Peyer's patch (tissue), 4 donors: ENCODE results near the gene GBP3. TPM values are rescaled to one million over a fixed set of nuclear protein-coding genes. Genes with fewer than 3 reads are reported as not detected.

Experiments
- DNase-seq, 3 donors: peaks; one replicate each; pipeline ENCODE4 v3.0.0-alpha.2; 2017 to 2019
- H3K27ac ChIP-seq, 4 donors: fragments of 200-600 bp; sonication (generic); one replicate each; pipeline ENCODE4 v1.5.1; 2016 to 2019
- H3K27me3 ChIP-seq, 2 donors: fragments of 200-600 bp; sonication (generic); one replicate each; pipeline ENCODE4 v1.5.1; 2019
- H3K36me3 ChIP-seq, 3 donors: fragments of 200-600 bp; sonication (generic); one replicate each; pipeline ENCODE4 v1.5.1; 2016 to 2019
- H3K4me1 ChIP-seq, 4 donors: fragments of 200-600 bp; sonication (generic); one replicate each; pipeline ENCODE4 v1.5.1; 2016 to 2019
- H3K4me3 ChIP-seq, 4 donors: fragments of 200-600 bp; sonication (generic); 1 replicate in 3 of 4; 2 replicates in 1 of 4; pipeline ENCODE4 v1.5.1; 2016 to 2019; ENCODE audit warnings: mild to moderate bottlenecking in 1 of 4
- H3K9me3 ChIP-seq, 4 donors: fragments of 200-600 bp; sonication (generic); one replicate each; pipeline ENCODE4 v1.5.1; 2016 to 2019; ENCODE audit warnings: mild to moderate bottlenecking in 1 of 4
- POLR2A ChIP-seq, 2 donors: fragments of 450-650 bp; IDR thresholded peaks; one replicate each; pipeline ENCODE4 v1.5.1; 2017; ENCODE audit warnings: antibody characterized with exemption in 2 of 2, mild to moderate bottlenecking in 2 of 2, moderate library complexity in 2 of 2
- total RNA-seq, 4 donors: library from RNA; depleted of rRNA; stranded (reverse); fragments of >200 nt; gene quantifications; one replicate each; pipeline ENCODE4 v1.1.0, GENCODE V29; 2016
- TF ChIP-seq, protein P1 (sequence below), 6 experiments: fragments of 450-650 bp in 4 of 6; fragments of 200-600 bp in 2 of 6; sonication (generic) in 1 of 6; IDR thresholded peaks; one replicate each; pipeline ENCODE4 v1.5.1; 2017 to 2019; ENCODE audit warnings: antibody characterized with exemption in 6 of 6, mild to moderate bottlenecking in 3 of 6, moderate library complexity in 1 of 6

The GBP3 gene
- total RNA-seq, 4 donors from 2014 or later: 47.0 to 180 (median 90.0) TPM

- Histone ChIP-seq H3K27ac (no peak overlapping the region), H3K36me3 (no peaks in the 10 kb centered on the region), H3K4me1 (peaks cover 0 to 10% (median 0%) of the 10 kb centered on the region in 4 donors), H3K4me3 (no peak overlapping the region), H3K9me3 (peaks cover 0 to 5% (median 0%) of the 10 kb centered on the region in 4 donors), H3K27me3 (no peaks in the 10 kb centered on the region)
- DNase-seq: no peak
- TF ChIP-seq POLR2A (IDR thresholded peaks at IDR 0.05): no peak
- TF ChIP-seq, protein P1, sequence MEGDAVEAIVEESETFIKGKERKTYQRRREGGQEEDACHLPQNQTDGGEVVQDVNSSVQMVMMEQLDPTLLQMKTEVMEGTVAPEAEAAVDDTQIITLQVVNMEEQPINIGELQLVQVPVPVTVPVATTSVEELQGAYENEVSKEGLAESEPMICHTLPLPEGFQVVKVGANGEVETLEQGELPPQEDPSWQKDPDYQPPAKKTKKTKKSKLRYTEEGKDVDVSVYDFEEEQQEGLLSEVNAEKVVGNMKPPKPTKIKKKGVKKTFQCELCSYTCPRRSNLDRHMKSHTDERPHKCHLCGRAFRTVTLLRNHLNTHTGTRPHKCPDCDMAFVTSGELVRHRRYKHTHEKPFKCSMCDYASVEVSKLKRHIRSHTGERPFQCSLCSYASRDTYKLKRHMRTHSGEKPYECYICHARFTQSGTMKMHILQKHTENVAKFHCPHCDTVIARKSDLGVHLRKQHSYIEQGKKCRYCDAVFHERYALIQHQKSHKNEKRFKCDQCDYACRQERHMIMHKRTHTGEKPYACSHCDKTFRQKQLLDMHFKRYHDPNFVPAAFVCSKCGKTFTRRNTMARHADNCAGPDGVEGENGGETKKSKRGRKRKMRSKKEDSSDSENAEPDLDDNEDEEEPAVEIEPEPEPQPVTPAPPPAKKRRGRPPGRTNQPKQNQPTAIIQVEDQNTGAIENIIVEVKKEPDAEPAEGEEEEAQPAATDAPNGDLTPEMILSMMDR (IDR thresholded peaks at IDR 0.05): no peak
Measured at GRCh38 chr1:89043940-89044339, 21.3 kb upstream of the GBP3 start.

- no peak for TF ChIP-seq POLR2A (IDR thresholded peaks at IDR 0.05)
- TF ChIP-seq, protein P1 (IDR thresholded peaks at IDR 0.05): no peak
- DNase-seq: no peak
Measured at GRCh38 chr1:89042491-89042890, 19.8 kb upstream of the GBP3 start.

DNA sequence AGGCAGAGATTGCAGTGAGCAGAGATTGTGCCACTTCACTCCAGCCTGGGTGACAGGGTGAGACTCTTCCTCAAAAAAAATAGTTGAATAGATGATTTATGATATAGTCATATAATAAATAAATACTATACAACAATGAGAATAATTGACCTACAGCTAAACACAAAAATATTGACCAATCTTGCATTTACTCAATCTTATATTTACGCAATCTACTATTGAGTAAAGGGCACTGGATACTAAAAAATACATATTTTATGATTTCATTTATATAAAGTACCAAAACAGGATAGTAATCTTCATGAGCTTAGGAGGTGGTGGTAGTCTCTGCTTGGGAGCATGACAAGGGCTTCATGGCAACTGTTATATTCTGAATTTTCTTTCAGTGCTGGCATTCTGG is 19.1 kb upstream of the GBP3 start:
- Histone ChIP-seq H3K4me3 (no peak overlapping the region), H3K27ac (no peak overlapping the region), H3K36me3 (no peaks in the 10 kb centered on the region), H3K9me3 (peaks cover 0 to 5% (median 0%) of the 10 kb centered on the region in 4 donors), H3K27me3 (no peaks in the 10 kb centered on the region), H3K4me1 (peaks cover 0 to 10% (median 0%) of the 10 kb centered on the region in 4 donors)
- no peak for TF ChIP-seq POLR2A (IDR thresholded peaks at IDR 0.05)
- TF ChIP-seq, protein P1 (IDR thresholded peaks at IDR 0.05): no peak
- DNase-seq: no peak

More at GRCh38 chr1:89042491-89042890, 19.8 kb upstream of the GBP3 start:
- H3K4me3 ChIP-seq: no peak overlapping the region
- no peaks in the 10 kb centered on the region for H3K36me3 ChIP-seq
- H3K4me1 ChIP-seq: peaks cover 0 to 10% (median 0%) of the 10 kb centered on the region in 4 donors
- peaks cover 0 to 5% (median 0%) of the 10 kb centered on the region in 4 donors for H3K9me3 ChIP-seq
- no peak overlapping the region for H3K27ac ChIP-seq
- H3K27me3 ChIP-seq: no peaks in the 10 kb centered on the region

DNA sequence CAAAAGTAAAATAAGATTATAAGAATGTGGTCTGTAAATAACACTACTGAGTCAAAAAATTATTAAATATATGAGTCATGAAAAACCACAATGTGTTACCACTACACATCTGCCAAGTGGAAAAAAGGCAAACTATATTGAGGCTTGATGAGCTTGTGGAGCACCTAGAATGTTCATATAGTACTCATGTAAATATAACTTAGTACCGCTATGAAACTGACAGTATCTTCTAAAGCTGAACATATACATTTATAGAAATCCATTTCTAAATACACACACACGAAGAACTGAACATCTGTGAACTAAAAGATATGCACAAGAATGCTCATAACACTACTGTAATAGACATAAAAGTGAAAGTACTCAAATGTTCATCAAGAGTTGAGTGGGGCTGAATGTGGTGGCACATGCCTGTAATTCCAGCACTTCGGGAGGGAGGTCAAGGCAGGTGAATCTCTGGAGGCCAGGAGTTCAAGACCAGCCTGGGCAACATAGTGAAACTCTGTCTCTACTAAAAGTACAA is 18.5 kb upstream of the GBP3 start:
- Histone ChIP-seq H3K4me3 (no peak overlapping the region), H3K4me1 (peaks cover 0 to 10% (median 0%) of the 10 kb centered on the region in 4 donors), H3K9me3 (peaks cover 0 to 5% (median 0%) of the 10 kb centered on the region in 4 donors), H3K36me3 (no peaks in the 10 kb centered on the region), H3K27ac (no peak overlapping the region), H3K27me3 (no peaks in the 10 kb centered on the region)
- no peak for DNase-seq
- TF ChIP-seq, protein P1 (IDR thresholded peaks at IDR 0.05): no peak
- TF ChIP-seq POLR2A (IDR thresholded peaks at IDR 0.05): no peak

GRCh38 chr1:89040315-89040626 is 17.6 kb upstream of the GBP3 start:
- DNase-seq: no peak
- Histone ChIP-seq H3K4me1 (peaks cover 0 to 2% (median 0%) of the 10 kb centered on the region in 4 donors), H3K27ac (no peak overlapping the region), H3K9me3 (peaks cover 0 to 5% (median 0%) of the 10 kb centered on the region in 4 donors), H3K4me3 (no peak overlapping the region), H3K27me3 (no peaks in the 10 kb centered on the region), H3K36me3 (no peaks in the 10 kb centered on the region)
- TF ChIP-seq POLR2A (IDR thresholded peaks at IDR 0.05): no peak
- TF ChIP-seq, protein P1 (IDR thresholded peaks at IDR 0.05): no peak

GRCh38 chr1:89037186-89037585 is 14.5 kb upstream of the GBP3 start:
- DNase-seq: no peak
- Histone ChIP-seq H3K27me3 (no peaks in the 10 kb centered on the region), H3K9me3 (no peaks in the 10 kb centered on the region), H3K27ac (no peak overlapping the region), H3K4me3 (no peak overlapping the region), H3K36me3 (no peaks in the 10 kb centered on the region), H3K4me1 (no peaks in the 10 kb centered on the region)
- TF ChIP-seq, protein P1 (IDR thresholded peaks at IDR 0.05): no peak
- TF ChIP-seq POLR2A (IDR thresholded peaks at IDR 0.05): no peak
